ENCODE data around the gene ANKS6.

The ANKS6 gene

DNA sequence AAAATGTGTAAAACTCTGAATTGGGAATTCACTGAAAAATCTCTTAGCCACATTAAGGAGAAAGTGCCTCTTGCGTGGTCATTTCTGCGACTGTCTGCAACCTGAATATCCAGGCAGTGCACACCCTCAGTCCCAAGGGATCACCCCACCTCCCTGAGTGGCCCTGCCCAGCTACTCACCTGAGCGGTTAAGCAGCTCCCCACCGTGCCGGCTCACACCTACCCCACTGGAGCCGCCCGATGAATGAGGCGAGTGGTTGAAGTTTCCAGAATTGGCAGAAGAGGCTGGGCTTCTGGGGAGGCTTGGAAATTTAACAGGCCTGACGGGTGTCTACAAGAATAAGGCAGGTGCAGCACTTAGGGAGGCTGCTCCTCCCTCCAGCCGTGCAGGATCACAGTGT is 25.6 kb downstream of the ANKS6 start:
- DNase-seq: no peak

DNA sequence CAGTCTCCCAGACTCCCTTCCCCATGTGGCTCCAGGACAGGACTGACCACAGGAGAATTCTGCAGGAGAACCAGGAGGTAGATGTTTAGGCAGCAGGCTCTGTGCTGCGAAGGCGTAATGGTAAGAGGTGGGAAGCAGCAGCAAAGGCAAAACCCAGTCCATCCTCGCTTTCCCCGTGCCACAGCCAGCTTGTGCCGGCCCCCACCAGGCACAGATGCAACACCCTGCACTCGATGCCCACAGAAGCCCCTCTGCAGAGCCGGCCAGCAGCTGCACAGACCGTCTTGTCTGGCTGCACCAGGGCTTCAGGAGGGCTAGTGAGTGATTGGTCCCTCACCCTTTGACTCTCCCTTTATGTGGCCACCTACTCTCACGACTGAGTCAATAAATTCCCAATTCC is 28.0 kb downstream of the ANKS6 start:
- DNase-seq: no peak

DNA sequence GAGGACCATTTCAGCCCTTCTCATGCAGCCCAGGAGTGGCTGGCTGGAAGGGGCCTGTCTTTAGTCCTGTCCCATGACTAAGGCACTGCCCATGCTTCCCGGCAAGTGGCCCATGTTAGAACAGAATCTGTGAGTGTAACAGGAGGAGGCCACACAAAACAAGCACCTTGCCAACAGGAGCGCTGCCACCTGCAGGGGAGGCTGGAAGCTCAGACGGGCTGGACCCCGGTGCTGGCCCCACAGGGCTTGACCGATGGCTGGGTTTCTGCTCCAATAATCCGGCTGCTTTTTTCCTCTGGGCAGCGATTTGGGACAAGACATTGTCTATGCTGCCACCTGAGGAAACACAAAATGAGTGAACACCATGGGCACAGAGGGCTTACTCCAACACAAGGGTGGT is 28.4 kb downstream of the ANKS6 start:
- DNase-seq: no peak

DNA sequence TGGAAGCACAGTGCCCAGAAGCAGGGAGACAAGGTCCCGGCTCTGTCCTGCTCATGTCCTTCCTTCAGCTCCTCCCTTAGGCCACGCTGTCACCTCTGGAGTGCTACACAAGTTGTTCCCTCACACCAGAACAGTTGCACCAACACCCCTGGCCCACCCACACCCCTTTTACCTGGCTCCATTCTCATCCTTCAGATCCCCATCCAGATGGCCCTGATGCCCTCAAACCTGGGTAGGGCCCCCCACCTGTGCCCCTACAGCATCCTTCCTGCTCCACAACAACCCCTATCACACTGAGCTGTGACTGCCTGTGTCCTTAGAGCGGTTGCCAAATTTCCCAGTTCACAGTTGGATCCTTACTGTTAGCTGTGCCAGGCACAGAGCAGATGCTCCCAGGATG is 29.2 kb downstream of the ANKS6 start:
- DNase-seq: no peak

DNA sequence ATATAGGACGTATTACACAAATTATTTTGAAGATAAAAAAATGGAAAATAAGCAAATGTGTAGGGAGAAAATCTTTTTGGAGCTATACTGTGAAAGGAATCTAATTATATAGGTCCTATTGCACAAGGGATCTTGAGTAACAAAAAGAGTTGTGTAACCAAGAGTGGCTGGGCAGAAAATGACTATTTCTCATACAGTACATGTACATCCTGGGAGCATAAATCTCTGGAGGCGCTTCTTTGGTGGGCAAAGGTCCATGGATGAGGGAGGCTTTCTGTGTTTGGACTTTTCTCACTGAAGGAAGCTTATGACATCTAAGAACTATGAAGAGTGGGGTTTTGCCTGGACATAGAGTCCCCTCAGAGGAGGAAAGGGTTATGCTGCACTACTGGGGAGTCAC is 29.8 kb downstream of the ANKS6 start:
- no peak for DNase-seq

DNA sequence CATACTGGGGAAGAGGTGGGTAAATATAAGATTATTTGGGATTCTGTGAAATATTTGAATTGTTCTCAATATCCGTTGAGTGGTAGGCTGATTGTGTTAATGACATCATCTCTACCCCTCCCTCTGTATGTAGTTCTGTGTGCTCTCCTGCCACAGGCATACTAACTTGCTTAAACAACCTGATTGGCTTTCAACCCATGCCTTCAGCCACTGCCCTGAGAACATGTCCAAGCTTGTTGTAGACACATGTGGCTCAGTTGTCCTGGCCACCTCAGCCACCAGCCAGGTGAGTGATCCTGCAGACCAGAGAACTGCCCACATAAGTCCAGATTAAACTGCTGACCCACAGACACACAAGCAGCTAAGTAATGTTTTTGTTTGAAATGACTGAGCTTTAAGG is 31.1 kb downstream of the ANKS6 start:
- DNase-seq: no peak

DNA sequence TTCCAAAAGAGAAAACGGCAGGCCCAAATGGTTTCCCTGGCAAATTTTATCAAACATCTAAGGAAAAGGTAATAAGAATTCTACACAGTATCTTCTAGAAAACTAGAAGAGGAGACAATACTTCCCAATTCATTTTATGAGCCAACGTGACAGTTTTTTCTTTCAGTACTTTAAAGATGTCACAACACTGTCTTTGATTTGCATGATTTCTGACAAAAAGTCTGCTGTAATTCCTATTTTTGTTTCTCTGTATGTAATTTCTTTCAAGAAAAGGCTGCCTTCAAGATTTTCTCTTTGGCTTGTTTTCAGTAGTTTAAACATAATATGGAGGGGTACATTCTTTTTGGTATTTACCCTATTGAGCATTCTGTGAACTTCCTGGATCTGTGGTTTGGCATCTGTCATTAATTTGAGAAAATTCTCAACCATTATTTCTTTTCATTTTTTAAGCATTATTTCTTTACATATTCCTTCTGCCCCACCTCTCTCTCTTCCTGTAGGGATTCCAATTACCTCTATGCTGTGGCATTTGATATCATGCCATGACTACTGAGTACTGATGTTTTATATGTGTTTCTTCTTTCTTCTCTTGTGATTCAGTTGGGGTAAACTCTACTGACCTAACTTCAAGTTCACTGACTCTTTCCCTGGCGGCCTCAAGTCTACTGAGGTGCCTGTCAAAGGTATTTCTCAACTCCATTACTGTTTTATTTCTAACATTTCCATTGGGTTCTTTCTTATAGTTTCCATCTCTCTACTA is 32.2 kb downstream of the ANKS6 start:
- DNase-seq: no peak

DNA sequence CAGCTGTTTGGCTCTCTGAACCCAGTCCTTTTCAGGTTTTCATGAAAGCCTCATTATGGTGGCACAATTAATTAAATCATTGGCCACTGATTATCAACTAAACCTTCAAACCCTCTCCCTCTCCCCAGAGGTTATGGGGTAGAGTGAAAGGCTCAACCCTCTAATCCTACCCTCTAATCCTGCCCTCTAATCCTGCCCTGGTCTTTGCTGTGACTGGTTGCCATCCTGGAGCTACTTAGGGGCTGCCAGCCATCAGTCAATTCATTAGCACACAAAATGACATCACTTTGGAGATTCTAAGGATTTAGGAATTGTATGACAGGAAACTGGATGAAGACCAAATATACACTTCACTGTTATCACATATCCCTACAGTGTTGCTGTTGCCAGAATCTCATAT is 36.1 kb downstream of the ANKS6 start:
- DNase-seq: no peak

DNA sequence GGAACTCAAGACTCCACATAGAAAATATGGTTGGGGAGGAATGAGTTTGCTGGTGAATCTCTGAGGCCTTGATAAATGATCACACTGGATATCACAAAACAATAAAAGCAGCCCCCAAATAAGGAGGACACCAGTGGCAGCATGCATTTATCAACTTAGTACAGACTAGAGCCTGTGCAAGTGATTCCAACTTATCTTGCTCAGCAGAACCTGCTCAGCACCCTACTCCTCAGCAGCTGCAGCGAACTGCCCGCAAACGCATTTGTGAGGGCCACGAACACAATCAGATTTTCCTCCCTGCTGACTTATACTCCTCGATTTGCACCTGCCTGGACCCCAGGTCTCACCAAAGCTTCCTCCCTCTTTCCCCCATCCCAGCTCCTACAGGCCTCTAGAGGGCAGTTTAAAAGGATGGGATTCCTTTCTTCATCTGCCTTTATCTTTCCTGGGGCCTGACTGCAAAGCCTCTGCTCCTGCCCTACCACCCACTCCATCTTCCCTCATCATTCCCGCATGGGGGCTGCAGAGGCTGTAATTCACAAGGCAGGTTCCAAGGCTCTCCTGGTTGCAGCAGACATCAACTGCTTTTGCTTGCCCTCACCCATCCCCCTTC is 41.2 kb downstream of the ANKS6 start:
- DNase-seq: no peak

DNA sequence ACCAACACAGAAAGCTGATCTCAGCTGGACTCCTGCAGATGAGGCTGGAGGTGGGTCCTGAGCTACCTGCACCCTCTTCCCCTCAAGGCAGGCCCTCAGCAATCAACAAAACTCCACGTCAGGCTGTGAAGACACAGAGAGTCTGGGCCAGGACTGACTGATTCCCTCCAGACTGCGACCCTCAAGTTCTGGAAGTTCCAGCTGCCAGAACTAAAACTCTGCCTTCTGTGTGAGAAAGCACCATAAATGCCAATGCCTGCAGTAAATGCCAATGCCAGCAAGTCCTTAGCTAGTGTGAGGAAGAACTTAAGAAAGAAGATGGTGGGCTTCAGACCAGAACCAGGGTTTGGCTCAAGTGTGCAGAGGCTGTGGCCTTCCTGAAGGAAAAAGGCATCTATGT is 45.1 kb downstream of the ANKS6 start:
- no peak for DNase-seq

DNA sequence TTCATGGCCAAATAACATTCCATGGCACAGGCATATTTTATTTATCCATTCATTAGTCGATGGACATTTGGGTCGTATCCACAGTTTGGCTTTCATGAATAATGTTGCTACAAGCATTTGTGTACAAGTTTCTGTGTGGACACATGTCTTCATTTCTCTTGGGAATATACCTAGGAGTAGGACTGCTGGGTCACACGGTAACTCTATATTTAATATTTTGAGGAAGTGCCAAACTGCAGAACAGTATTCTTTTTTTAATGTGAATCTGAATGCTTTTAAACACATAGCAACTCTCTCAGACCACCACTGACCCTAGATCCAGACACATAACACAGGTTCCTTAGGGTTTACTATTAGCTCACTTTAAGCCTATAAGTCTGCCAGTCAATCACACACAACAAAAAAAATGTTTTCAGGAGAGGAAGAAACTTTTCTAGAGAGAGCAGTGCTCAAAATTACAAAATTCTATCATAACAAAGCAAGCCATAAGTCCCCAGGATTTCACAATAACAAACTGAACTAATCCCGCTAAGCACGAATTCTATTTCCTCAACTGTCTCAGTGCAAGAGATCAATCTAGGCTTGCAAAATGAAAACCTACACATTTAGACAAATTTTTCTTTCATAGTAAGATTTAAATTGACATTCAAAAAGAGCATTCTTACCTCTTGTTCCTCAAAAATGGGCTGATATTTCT is 45.8 kb downstream of the ANKS6 start:
- no peak for DNase-seq

DNA sequence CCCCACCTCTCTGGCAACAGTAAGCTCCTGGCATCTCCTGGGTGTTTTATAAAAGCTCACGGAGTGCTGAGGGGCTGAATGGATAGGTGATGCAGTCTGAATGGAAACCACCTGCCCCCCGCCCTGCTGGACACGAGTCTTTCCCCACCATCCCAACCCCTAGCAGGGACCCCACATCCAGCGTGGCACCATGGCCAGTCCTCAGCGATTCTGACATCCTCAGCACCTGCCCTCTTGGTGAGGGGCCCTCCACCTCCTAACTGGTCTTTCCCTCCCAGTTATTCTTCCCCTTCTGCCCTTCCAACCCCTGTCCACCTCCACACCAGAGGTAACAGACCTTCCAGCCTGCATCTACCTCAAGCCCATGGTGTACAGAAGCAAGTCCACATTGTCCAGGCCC is 48.9 kb downstream of the ANKS6 start:
- no peak for DNase-seq

DNA sequence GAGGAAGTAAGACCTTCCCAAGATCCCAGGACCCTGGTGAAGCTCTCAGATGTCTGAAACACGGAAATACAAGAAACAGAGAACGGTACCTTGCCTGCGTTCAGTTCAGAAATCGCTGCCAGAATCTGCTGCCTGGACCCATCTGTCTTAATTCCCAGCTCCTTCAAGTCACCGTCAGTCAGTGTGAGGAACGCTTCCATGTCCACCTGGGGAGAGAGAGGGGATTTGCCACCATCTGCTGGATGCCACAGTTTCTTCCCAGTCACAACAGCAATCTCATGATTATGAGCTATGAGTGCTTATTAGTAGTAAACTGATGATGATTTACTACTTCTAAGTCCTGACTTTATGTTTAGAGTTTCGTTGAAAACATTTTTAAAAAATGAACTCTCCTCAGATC is 50.9 kb downstream of the ANKS6 start:
- DNase-seq: no peak

DNA sequence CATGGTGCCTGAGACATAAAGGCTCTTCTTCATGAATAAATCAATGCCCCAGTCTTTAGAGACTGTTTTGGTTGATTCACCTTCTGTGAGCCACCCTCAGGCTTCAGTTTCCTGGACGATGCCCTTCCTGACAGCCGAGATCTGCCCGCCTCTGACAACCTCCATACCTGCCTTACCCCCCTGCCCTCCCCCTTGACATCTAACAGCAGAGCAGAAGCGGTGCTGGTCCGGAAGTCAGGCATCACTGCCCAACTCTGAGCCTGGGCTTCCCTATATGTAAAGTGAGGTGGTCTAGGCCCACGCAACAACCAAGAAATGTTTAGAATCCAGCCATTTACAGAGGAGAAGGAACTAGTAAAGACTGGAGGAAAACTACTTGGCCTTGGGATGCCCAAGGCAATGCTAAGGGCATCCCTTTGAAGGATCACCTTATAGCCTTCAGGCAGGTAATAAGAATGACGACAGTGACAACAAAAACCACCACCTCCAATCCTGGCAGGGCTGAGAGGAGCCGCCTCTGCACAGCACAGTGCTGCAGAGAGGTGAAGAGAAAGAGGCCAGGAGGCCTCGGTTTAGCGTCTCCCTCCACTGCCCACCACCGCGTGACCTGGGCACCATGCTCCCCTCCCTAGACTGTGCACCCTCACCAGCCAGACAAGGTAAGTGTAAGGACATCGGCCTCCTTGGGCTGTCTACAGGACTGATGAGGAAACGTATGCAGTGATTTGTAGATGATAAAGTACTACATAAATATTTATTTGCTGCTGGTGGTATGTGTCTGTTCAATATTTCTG is 52.3 kb downstream of the ANKS6 start:
- no peak for DNase-seq

DNA sequence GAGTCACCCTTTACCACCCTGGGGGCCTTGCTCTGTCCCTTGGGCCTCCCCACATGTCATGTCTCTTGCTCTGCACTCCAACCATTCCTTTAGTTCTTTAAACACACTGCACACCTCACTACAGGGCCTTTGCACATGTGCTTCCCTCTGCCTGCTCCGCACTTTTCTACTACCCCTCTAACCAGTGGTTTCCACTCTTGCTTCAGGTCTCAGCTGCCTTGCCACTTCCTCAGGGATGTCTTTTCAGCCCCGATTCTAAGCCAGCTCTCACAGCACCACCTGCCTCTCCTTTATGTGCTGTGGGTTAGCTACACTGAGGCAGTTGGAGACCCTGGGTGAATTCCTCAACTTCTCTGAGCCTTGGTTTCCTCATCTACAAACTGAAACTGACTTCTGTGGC is 53.0 kb downstream of the ANKS6 start:
- no peak for DNase-seq

DNA sequence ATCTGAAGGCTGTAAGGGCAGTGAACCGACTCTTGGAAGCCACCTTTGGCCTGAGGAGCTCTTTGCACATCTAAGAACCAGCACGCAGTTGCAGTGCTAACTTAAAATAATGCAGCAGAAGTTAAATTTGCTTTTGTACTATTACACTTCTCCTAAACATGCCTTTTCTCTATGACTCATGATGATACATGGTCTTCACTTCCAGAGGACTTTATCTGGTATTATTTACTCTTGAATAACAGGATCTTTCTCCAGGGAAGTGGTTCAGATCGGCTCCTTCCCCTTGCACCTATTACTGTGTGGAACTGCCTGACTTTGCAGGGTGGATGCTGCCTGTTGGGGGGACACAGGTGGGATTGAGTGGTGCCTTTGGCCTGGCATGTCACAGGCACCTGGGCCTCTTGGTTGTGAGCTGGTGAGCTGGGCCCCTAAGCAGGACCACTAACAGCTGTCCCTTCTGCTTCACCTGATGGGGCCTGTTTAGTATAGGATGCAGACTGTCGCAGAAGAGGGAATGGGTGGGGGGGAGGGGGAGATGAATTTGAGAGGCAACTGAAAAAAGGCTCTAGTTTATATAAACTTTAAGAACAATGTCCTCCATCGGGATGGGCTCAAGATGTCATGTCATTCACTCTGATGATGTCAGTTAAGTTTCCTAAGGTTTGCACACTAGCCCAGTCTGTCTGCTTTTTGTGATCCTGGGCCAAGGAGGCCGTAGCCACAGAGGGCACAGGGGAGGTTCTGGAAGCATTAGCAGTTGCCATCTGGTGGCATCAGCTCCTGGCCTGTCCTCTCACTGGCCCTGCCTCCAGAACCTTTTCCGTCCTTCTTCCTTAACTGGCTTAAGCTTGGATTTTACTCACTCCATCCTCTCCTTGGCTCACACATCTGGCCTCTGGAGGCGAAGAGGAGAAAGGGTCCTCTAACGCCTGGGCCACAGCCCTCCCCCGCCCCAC is 53.8 kb downstream of the ANKS6 start:
- DNase-seq: no peak

DNA sequence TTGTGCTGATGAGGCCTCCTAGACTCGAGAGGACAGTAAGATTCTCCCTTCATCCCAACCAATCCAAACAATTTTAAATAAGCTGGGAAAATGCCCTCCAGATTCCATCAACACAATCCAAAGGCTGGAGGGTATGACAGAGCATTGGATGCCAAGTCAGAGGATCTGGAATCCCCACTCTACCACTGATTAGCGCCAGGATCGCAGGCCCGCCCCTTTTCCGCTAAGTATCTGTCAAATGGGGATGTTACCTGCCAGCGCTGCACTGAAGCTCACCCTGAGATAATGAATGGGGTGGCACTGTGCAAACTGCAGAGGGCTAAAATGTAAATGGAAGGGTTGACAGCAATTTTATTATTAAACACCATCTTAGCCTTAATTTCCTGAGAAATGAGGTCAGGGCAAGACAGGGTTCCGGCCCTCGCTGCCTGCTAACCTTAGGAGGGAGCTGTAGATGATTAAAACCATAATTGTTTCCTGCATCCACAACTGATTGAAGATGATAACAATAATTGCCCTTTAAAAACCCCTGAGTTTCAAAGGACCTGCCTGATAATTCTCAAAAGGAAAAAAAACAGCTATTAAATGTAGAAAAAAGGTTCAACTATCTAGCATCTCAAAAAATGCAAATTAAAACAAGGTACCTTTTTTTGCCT is 56.0 kb downstream of the ANKS6 start:
- DNase-seq: no peak

DNA sequence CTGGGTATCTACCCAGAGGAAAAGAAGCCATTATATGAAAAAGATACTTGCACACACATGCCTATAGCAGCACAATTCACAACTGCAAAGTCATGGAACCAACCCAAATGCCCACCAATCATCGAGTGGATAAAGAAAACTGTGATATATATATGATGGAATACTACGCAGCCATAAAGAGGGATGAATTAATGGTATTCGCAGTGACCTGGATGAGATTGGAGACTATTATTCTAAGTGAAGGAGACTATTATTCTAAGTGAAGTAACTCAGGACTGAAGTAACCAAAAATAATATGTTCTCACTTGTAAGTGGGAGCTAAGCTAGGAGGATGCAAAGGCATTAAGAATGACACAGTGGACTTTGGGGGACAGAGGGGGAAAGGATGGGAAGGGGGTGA is 57.6 kb downstream of the ANKS6 start:
- no peak for DNase-seq

DNA sequence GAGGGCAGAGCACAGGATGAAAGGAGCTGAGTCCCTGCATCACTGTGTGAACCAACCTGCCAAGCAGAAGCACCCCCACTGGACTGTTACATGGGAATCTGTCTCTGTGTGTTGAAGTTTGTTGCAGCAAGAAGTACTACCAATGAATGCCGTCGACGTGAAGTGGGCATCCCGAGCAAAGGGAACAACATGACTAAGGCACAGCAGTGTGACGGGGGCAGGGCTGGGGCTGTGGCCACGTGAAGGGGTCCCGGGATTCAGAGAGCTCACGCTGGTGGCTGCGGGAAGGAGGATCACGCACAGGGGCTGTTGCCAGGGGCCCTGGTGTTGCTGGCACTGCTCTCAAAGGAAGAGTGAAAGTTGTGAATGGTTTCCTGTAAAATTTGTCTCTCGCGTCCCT is 60.1 kb downstream of the ANKS6 start:
- no peak for DNase-seq

DNA sequence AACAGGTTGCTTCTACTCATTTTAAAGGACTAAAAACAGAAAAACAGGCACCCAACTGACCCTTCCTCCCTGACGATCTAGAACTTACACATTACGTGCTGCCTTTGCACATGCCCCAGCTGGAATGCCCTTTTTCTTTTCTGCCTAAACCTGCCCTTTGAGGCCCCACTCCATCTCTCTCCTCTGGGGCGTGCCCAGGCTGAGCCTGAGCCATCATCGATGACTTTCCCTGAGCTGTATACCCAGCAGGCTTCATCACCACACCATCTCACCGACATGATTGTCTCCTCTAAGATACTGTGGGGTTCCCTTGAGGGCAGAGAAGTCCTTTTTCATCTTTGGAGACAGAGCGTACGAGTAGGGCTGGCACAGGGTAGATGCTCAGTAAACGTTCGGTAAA is 63.6 kb downstream of the ANKS6 start:
- no peak for DNase-seq

DNA sequence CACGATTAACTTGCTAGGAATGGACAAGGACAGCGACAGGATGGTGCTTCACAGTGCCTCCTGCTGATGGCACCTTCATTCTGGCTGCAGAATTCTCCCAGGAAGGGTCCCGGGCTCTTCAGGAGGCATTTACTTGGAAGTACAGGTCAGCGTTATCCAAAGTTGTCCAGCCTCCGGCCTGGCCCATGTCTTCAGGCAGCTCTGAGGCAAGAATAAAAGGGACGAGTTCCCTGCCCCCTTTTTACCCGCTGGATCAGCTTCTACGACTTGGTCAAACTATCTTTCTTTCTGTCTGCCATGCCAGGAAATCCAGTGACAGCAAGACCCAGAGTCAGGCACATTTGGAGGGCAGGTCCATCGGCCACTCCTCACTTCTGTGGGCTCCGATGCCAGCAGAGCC is 64.3 kb downstream of the ANKS6 start:
- DNase-seq: no peak

DNA sequence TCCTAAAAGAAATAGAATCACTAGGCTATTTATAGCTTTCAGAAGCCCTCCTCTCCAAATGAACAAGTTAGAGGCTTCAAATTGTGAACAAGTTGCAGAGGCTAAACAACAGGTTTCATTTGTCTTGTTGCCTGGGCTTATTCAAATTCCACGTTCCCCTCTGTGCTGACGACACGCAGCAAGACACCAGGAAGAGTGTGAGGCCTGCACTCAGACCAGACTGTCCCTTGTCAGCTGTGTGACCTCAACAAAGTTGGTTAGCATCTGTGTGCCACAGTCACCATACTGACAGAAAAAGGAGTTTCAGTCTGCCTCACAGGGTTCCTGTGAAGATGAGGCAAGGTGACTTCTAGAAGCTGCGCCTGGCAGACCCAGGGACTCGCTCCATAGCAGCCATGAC is 65.5 kb downstream of the ANKS6 start:
- no peak for DNase-seq
